GM10266 (cell line): ENCODE data around the gene MAP3K10.

Experiments used
- DNase-seq: peaks from one replicate; pipeline ENCODE4 v3.0.0; 2012; ENCODE audit errors: extremely low spot score
- TF ChIP-seq, protein P1 (sequence below): IDR thresholded peaks from 2 replicates; pipeline ENCODE4 v1.5.1; 2012; ENCODE audit warnings: mild to moderate bottlenecking, low read depth; ENCODE audit not compliant: control insufficient read depth, insufficient read depth; ENCODE audit errors: missing control alignments

The MAP3K10 gene

DNA sequence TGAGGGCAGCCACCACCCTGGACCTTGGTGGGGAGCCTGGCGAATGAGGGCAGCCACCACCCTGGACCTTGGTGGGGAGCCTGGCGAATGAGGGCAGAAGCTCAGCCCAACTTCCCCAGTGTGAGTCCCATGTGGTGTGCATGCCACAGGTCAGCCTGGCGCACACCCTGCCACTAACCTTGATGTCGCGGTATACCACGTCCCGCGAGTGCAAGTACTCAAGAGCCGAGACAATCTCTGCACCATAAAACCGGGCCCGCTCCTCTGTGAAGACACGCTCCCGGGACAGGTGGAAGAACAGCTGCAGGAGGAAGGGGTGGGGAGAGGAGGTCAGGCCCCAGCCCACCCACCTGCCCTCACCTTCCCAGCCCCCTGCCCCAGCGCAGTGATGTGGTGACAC lies 46.6 kb downstream of the MAP3K10 start:
- TF ChIP-seq, protein P1, sequence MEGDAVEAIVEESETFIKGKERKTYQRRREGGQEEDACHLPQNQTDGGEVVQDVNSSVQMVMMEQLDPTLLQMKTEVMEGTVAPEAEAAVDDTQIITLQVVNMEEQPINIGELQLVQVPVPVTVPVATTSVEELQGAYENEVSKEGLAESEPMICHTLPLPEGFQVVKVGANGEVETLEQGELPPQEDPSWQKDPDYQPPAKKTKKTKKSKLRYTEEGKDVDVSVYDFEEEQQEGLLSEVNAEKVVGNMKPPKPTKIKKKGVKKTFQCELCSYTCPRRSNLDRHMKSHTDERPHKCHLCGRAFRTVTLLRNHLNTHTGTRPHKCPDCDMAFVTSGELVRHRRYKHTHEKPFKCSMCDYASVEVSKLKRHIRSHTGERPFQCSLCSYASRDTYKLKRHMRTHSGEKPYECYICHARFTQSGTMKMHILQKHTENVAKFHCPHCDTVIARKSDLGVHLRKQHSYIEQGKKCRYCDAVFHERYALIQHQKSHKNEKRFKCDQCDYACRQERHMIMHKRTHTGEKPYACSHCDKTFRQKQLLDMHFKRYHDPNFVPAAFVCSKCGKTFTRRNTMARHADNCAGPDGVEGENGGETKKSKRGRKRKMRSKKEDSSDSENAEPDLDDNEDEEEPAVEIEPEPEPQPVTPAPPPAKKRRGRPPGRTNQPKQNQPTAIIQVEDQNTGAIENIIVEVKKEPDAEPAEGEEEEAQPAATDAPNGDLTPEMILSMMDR, result no peak
- no peak for DNase-seq

DNA sequence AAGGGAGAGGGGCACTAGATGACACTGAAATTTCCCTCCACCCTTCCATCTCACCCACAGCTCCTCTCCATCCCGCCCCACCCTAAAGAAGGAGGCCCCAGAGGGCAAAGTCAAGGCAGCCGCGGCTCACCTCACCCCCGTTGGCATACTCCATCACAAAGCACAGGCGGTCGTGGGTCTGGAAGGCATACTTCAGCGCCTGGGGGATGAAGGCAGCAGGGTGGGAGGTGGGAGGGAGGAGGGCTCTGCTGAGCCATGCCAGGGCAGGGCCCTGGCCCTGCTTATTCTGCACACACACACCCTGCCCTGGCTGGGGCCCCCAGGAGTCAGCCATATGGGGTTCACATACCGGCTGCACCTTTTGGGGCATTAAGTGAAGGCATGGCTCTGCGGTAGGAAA lies 47.5 kb downstream of the MAP3K10 start:
- TF ChIP-seq, protein P1, result no peak
- no peak for DNase-seq

DNA sequence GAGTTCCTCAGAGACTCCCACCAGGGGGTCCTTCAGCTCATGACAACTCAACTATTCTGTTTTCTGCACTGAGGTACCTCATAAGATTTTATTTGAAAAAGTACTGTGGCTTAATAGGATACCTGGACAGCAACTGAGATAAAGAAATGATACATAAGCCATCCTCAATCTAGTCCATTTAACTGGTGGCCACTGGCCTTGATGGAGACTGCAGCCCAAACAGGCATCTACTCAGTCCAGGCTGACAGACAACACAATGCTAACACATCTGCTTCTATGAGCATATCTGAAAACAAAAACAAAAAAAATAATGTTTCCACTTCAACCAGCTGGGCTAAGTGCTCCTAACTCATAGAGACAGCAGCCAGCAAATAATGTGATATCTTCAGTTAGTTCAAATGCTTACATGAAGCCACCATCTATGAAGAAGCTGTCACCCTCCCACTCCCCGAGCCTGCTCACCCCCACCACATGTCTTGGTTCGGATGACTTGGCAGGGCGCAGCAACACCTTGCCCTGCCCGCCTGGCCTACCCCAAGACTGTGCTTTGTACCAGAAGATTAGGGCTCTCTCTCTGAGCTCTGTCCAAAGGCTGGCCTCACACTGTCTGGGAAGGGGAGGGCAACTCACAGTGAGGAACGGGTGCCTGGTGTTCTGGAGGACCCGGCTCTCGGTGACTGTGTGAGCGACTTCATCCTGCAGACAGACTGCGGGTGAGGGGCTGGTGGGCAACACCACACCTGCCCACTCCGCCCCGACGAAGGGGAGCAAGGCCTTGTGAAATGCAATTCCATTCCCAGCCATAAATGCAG lies 48.4 kb downstream of the MAP3K10 start:
- no peak for DNase-seq
- TF ChIP-seq, protein P1, result no peak

DNA sequence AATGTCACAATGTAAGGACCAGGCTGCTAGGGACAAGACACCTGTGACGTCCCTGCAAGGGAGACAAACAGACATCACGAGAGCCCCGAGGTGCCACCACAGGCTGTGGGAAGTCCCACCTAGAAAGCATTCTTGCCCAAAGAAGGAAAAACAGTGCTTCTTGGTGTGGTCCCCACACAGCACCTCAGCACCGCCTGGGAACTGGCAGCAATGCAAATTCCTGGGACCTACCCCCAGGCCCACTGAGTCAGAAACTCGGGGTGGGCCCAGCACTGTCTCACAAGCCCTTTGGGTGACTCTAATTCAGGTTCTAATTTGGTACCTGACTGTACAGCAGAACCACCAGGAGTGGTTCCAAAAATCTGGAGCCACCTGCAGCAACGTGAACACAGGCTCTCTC lies 49.1 kb downstream of the MAP3K10 start:
- TF ChIP-seq, protein P1, result no peak
- no peak for DNase-seq

DNA sequence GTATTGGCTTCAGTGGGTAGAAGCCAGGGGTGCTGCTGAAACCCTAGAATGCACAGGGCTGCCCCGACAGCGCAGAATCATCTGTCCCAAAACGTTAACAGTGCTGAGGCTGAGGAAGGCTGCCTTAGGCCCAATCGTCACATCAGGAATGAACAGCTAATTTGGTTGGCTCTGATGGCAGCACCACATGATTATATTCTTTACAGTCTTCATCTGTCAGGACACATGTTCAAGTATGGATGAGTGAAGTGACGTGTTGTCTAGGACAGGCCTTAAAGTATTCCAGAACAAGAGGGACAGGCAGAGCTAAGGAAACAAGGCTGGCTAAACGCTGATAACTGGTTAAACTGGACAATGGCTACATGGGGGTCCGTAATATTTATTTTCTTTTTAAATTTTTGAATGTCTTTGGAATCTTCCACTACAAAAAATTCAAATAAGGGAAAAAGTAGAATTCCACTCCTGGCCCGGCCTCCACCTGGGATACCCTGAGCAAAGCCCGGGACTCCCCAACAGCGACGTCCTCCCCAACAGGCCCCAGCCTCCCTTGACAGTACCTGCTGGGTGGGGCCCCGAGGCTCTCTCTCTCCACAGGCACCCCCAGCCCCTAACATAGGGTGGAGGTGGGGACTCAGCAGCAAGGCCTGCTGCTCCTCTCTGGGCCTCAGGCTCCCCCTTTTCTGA lies 50.0 kb downstream of the MAP3K10 start:
- no peak for DNase-seq
- TF ChIP-seq, protein P1, result no peak

DNA sequence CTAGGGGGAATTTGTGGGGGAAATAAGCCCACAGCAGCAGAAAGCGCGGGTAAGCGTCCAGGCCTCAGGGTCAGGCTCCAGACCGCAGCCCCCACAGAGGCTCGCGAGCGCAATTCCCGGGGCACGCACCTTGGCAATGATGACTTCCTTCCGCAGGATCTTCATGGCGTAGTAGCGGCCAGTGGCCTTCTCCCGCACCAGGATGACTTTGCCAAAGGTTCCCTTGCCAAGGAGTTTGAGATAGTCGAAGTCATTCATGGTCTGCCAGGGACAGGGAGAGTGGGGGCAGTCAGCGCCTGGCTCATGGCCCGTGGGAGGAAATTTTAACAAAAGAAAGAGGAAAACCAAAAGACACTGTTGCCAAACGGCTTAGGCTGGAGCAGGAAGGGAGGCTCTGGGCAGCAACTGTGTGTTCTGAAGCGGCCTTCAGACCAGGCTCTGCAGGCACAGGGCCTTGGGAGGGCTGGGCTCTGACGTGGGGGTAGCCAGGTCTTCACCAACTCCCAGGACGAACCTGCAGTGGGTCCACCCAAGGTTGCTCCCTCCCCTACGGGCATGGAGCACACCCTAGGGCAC lies 50.7 kb downstream of the MAP3K10 start:
- TF ChIP-seq, protein P1, result no peak
- DNase-seq, result no peak

DNA sequence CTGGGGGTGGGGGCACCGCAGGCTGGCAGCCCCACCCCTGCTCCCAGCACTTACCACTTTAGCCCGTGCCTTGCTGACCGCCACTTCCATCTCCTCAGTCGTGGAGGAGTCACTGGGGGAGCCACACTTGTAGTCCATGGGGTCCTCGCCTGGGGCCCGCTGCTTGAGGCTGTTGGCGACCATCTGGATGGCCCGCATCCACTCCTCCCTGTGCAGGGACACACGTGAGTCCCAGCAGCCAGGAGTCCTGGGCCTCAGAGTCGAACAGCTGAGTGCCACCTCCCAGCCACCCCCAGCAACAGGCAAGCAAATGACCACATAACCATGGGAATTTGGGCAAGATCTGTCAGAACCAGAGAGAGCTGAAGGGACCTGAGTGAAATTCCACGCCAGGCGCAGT lies 51.3 kb downstream of the MAP3K10 start:
- DNase-seq, result no peak
- TF ChIP-seq, protein P1, result no peak
